Measurements from ENCODE around the gene SIRT5. TPM values are rescaled to one million over a fixed set of nuclear protein-coding genes. Genes with fewer than 3 reads are reported as not detected.

Gene SIRT5
- total and polyA plus RNA-seq, 3 experiments from 2014 or later, result 8.2 to 10.7 (median 9.7) TPM

- no peak overlapping the region for H3K27ac ChIP-seq (ENCODE audit: low read depth, low read length)
- Mint-ChIP-seq H3K4me3 (no peak overlapping the region), H3K4me1 (peaks cover 7 to 11% (median 9%) of the 10 kb centered on the region in 3 donors), H3K9me3 (no peaks in the 10 kb centered on the region), H3K36me3 (peaks cover 0 to 3% (median 0%) of the 10 kb centered on the region in 3 donors), H3K27ac (peak overlapping the region in 1 of 8 donors; percentile 11), H3K27me3 (peaks cover 5 to 36% of the 10 kb centered on the region in 2 donors)
- H3K9me3 ChIP-seq (ENCODE audit: low read length), result no peaks in the 10 kb centered on the region
- H3K4me1 ChIP-seq (ENCODE audit: insufficient read depth, low read length), result peaks cover 5% of the 10 kb centered on the region
- H3K4me3 ChIP-seq (ENCODE audit: low read length), result no peak overlapping the region
- H3K36me3 ChIP-seq (ENCODE audit: insufficient read depth, low read length), result no peaks in the 10 kb centered on the region
- no peaks in the 10 kb centered on the region for H3K27me3 ChIP-seq (ENCODE audit: insufficient read depth, low read length, poor library complexity, severe bottlenecking)
- DNase-seq, result no peak
- ChIA-PET CTCF (no interaction called here), POLR2A (no interaction called here)
Measured at GRCh38 chr6:13568970-13569369, 5.4 kb upstream of the SIRT5 start.

GRCh38 chr6:13572240-13572639 lies 2.2 kb upstream of the SIRT5 start:
- no peak for DNase-seq
- Mint-ChIP-seq H3K4me3 (peak overlapping the region in 5 of 7 donors; percentile 27 to 92 (median 83)), H3K9me3 (no peaks in the 10 kb centered on the region), H3K27ac (peak overlapping the region in 3 of 8 donors; percentile 3 to 95 (median 74)), H3K36me3 (peaks cover 0 to 9% (median 0%) of the 10 kb centered on the region in 3 donors), H3K4me1 (peaks cover 21 to 31% (median 29%) of the 10 kb centered on the region in 3 donors), H3K27me3 (peaks cover 3 to 12% of the 10 kb centered on the region in 2 donors)
- POLR2A ChIA-PET, result interaction anchor here (0.9 kb wide), 1 partner anchor 42 kb away, joined by 3 read pairs; no protein-coding TSS in a partner anchor
- Histone ChIP-seq H3K9me3 (ENCODE audit: low read length) (no peaks in the 10 kb centered on the region), H3K27me3 (ENCODE audit: insufficient read depth, low read length, poor library complexity, severe bottlenecking) (no peaks in the 10 kb centered on the region), H3K36me3 (ENCODE audit: insufficient read depth, low read length) (no peaks in the 10 kb centered on the region), H3K27ac (ENCODE audit: low read depth, low read length) (no peak overlapping the region), H3K4me1 (ENCODE audit: insufficient read depth, low read length) (peaks cover 10% of the 10 kb centered on the region), H3K4me3 (ENCODE audit: low read length) (no peak overlapping the region)
- CTCF ChIA-PET, result interaction anchor here (3.7 to 6.6 kb wide), 2 partner anchors 11 to 43 kb away, joined by 38 to 94 read pairs; partner anchors contain the start of gene NOL7

- POLR2A ChIA-PET, result interaction anchor here (0.9 to 2.5 kb wide), 3 partner anchors 41 to 245 kb away, joined by 3 to 18 read pairs (median 3); partner anchors contain the start of gene TBC1D7
- Histone ChIP-seq H3K9me3 (ENCODE audit: low read length) (no peaks in the 10 kb centered on the region), H3K36me3 (ENCODE audit: insufficient read depth, low read length) (no peaks in the 10 kb centered on the region), H3K27me3 (ENCODE audit: insufficient read depth, low read length, poor library complexity, severe bottlenecking) (no peaks in the 10 kb centered on the region), H3K4me3 (ENCODE audit: low read length) (no peak overlapping the region), H3K27ac (ENCODE audit: low read depth, low read length) (no peak overlapping the region), H3K4me1 (ENCODE audit: insufficient read depth, low read length) (peaks cover 10% of the 10 kb centered on the region)
- peaks cover 0 to 6% of the 10 kb centered on the region in 2 donors for H3K27me3 Mint-ChIP-seq
- no peaks in the 10 kb centered on the region for H3K9me3 Mint-ChIP-seq
- peak overlapping the region; percentile 90 to 97 (median 94) for H3K4me3 Mint-ChIP-seq
- CTCF ChIA-PET, result interaction anchor here (1.0 to 6.6 kb wide), 6 partner anchors 12 to 244 kb away, joined by 3 to 94 read pairs (median 16); partner anchors contain the start of genes NOL7, RANBP9 and TBC1D7
- no peak for DNase-seq
- H3K27ac Mint-ChIP-seq, result peak overlapping the region; percentile 52 to 95 (median 78)
- peaks cover 21 to 31% (median 29%) of the 10 kb centered on the region in 3 donors for H3K4me1 Mint-ChIP-seq
- peaks cover 2 to 9% (median 4%) of the 10 kb centered on the region in 3 donors for H3K36me3 Mint-ChIP-seq
Measured at GRCh38 chr6:13572951-13573654, 1.3 kb upstream of the SIRT5 start.

GRCh38 chr6:13573669-13574110 lies 711 bp upstream of the SIRT5 start:
- H3K4me1 Mint-ChIP-seq, result peaks cover 21 to 31% (median 29%) of the 10 kb centered on the region in 3 donors
- H3K27ac Mint-ChIP-seq, result peak overlapping the region in 7 of 8 donors; percentile 43 to 95 (median 82)
- H3K4me1 ChIP-seq (ENCODE audit: insufficient read depth, low read length), result peaks cover 10% of the 10 kb centered on the region
- no peaks in the 10 kb centered on the region for H3K9me3 Mint-ChIP-seq
- H3K36me3 Mint-ChIP-seq, result peaks cover 2 to 9% (median 5%) of the 10 kb centered on the region in 3 donors
- H3K36me3 ChIP-seq (ENCODE audit: insufficient read depth, low read length), result no peaks in the 10 kb centered on the region
- H3K9me3 ChIP-seq (ENCODE audit: low read length), result no peaks in the 10 kb centered on the region
- peak overlapping the region; percentile 90 to 97 (median 94) for H3K4me3 Mint-ChIP-seq
- DNase-seq, result peak in 1 of 5 donors; percentile 2
- H3K27me3 Mint-ChIP-seq, result peaks cover 0 to under 1% of the 10 kb centered on the region in 2 donors
- CTCF ChIA-PET, result interaction anchor here (1.0 to 6.6 kb wide), 14 partner anchors 13 to 245 kb away, joined by 3 to 94 read pairs (median 8); partner anchors contain the start of genes GFOD1, NOL7, RANBP9 and TBC1D7
- no peak overlapping the region for H3K27ac ChIP-seq (ENCODE audit: low read depth, low read length)
- no peak overlapping the region for H3K4me3 ChIP-seq (ENCODE audit: low read length)
- POLR2A ChIA-PET, result interaction anchor here (1.1 to 2.5 kb wide), 5 partner anchors 42 to 246 kb away, joined by 3 to 38 read pairs (median 11); partner anchors contain the start of genes GFOD1, NOL7 and TBC1D7
- no peaks in the 10 kb centered on the region for H3K27me3 ChIP-seq (ENCODE audit: insufficient read depth, low read length, poor library complexity, severe bottlenecking)

GRCh38 chr6:13574149-13574570 lies 241 bp upstream of the SIRT5 start:
- Mint-ChIP-seq H3K9me3 (no peaks in the 10 kb centered on the region), H3K27ac (peak overlapping the region; percentile 92 to 99 (median 96)), H3K27me3 (no peaks in the 10 kb centered on the region), H3K36me3 (peaks cover 2 to 12% (median 5%) of the 10 kb centered on the region in 3 donors), H3K4me3 (peak overlapping the region; percentile 90 to 97 (median 94)), H3K4me1 (peaks cover 21 to 31% (median 29%) of the 10 kb centered on the region in 3 donors)
- Histone ChIP-seq H3K36me3 (ENCODE audit: insufficient read depth, low read length) (no peaks in the 10 kb centered on the region), H3K27ac (ENCODE audit: low read depth, low read length) (peak overlapping the region; percentile 83), H3K27me3 (ENCODE audit: insufficient read depth, low read length, poor library complexity, severe bottlenecking) (no peaks in the 10 kb centered on the region), H3K4me3 (ENCODE audit: low read length) (peak overlapping the region; percentile 95), H3K9me3 (ENCODE audit: low read length) (no peaks in the 10 kb centered on the region), H3K4me1 (ENCODE audit: insufficient read depth, low read length) (peaks cover 10% of the 10 kb centered on the region)
- DNase-seq, result peak; percentile 89 to 97 (median 96)
- POLR2A ChIA-PET, result interaction anchor here (0.6 to 2.5 kb wide), 11 partner anchors 41 to 501 kb away, joined by 3 to 38 read pairs (median 5); partner anchors contain the start of genes GFOD1, NOL7, RANBP9 and TBC1D7
- CTCF ChIA-PET, result interaction anchor here (0.6 to 6.6 kb wide), 40 partner anchors 9 to 257 kb away, joined by 3 to 94 read pairs (median 5); partner anchors contain the start of genes GFOD1, NOL7, RANBP9 and TBC1D7

GRCh38 chr6:13575377-13575775 lies 975 bp downstream of the SIRT5 start:
- H3K4me3 ChIP-seq (ENCODE audit: low read length), result peak overlapping the region; percentile 95
- peaks cover 2 to 20% (median 5%) of the 10 kb centered on the region in 3 donors for H3K36me3 Mint-ChIP-seq
- DNase-seq, result no peak
- no peaks in the 10 kb centered on the region for H3K9me3 Mint-ChIP-seq
- no peaks in the 10 kb centered on the region for H3K27me3 Mint-ChIP-seq
- H3K4me1 Mint-ChIP-seq, result peaks cover 21 to 31% (median 29%) of the 10 kb centered on the region in 3 donors
- peak overlapping the region; percentile 90 to 97 (median 94) for H3K4me3 Mint-ChIP-seq
- H3K9me3 ChIP-seq (ENCODE audit: low read length), result no peaks in the 10 kb centered on the region
- peak overlapping the region; percentile 92 to 99 (median 96) for H3K27ac Mint-ChIP-seq
- H3K27me3 ChIP-seq (ENCODE audit: insufficient read depth, low read length, poor library complexity, severe bottlenecking), result no peaks in the 10 kb centered on the region
- H3K36me3 ChIP-seq (ENCODE audit: insufficient read depth, low read length), result no peaks in the 10 kb centered on the region
- ChIA-PET POLR2A (interaction anchor here (0.6 to 2.5 kb wide), 10 partner anchors 13 to 500 kb away, joined by 3 to 38 read pairs (median 4); partner anchors contain the start of genes GFOD1, NOL7 and TBC1D7), CTCF (interaction anchor here (0.6 to 6.6 kb wide), 38 partner anchors 9 to 333 kb away, joined by 3 to 94 read pairs (median 5); partner anchors contain the start of genes GFOD1, NOL7, RANBP9 and TBC1D7)
- peak overlapping the region; percentile 83 for H3K27ac ChIP-seq (ENCODE audit: low read depth, low read length)
- H3K4me1 ChIP-seq (ENCODE audit: insufficient read depth, low read length), result peaks cover 10% of the 10 kb centered on the region

GRCh38 chr6:13576017-13576416 lies 1.6 kb downstream of the SIRT5 start:
- no peaks in the 10 kb centered on the region for H3K9me3 ChIP-seq (ENCODE audit: low read length)
- no peak overlapping the region for H3K27ac ChIP-seq (ENCODE audit: low read depth, low read length)
- peaks cover 10% of the 10 kb centered on the region for H3K4me1 ChIP-seq (ENCODE audit: insufficient read depth, low read length)
- DNase-seq, result no peak
- no peaks in the 10 kb centered on the region for H3K27me3 ChIP-seq (ENCODE audit: insufficient read depth, low read length, poor library complexity, severe bottlenecking)
- H3K27ac Mint-ChIP-seq, result peak overlapping the region in 6 of 8 donors; percentile 23 to 95 (median 81)
- H3K4me3 Mint-ChIP-seq, result peak overlapping the region in 6 of 7 donors; percentile 7 to 82 (median 63)
- H3K4me1 Mint-ChIP-seq, result peaks cover 21 to 31% (median 29%) of the 10 kb centered on the region in 3 donors
- H3K27me3 Mint-ChIP-seq, result no peaks in the 10 kb centered on the region
- H3K9me3 Mint-ChIP-seq, result no peaks in the 10 kb centered on the region
- no peak overlapping the region for H3K4me3 ChIP-seq (ENCODE audit: low read length)
- ChIA-PET CTCF (interaction anchor here (1.4 to 6.6 kb wide), 11 partner anchors 11 to 333 kb away, joined by 3 to 94 read pairs (median 7); partner anchors contain the start of genes NOL7 and RANBP9), POLR2A (no interaction called here)
- H3K36me3 Mint-ChIP-seq, result peaks cover 2 to 27% (median 5%) of the 10 kb centered on the region in 3 donors
- H3K36me3 ChIP-seq (ENCODE audit: insufficient read depth, low read length), result no peaks in the 10 kb centered on the region
